ENCODE data around the gene TEN1. TPM values are rescaled to one million over a fixed set of nuclear protein-coding genes. Genes with fewer than 3 reads are reported as not detected.

Gene TEN1, protein sequence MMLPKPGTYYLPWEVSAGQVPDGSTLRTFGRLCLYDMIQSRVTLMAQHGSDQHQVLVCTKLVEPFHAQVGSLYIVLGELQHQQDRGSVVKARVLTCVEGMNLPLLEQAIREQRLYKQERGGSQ
- total RNA-seq: 9.2 and 13.2 TPM in 2 replicates

DNA sequence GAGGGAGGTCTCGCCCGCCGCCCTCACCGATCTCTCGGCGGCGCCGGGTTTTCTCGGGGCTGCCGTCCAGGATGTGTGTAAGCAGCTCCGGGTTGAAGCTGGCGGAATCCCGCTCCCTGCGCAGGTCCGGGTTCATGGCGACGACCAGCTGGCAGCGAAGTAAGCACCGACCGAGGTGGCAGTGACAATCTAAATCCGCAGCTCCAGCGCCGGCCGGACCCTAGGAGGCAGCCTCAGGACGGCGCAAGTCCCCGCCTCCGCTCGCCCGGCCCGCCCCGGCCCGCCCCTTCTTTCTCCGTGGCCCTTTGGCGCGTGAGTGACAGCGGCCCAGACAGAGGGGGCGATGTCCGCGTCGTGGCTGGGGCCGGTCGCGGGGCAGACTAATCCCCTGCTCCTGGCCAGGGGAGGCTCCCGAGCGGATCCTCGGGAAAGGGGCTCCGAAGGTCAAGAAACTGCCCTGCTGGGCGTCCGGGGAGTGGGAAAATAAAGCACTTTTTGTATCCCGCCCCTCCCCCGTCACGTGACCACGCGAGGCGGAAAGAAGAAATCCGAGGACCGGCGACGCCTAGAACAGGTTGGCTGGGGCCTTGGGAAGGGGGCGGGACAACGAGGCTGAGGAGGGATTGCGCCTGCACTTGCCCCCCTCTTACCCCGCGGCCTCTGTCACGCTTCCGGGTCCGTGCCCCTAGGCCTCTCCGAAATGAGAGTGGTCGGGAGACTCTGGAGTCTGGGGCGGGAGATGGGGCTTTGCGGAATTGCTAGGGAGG, at the start of gene TEN1, which contains the start of gene ACOX1:
TEN1 (plus strand) TSS at position 303 of the 767 bp plus-strand sequence. CDS start 6,953 bp downstream, outside the sequence.
ACOX1 (minus strand) TSS at position 229 of the 767 bp plus-strand sequence; CDS start at position 136, 93 bp downstream.

DNA sequence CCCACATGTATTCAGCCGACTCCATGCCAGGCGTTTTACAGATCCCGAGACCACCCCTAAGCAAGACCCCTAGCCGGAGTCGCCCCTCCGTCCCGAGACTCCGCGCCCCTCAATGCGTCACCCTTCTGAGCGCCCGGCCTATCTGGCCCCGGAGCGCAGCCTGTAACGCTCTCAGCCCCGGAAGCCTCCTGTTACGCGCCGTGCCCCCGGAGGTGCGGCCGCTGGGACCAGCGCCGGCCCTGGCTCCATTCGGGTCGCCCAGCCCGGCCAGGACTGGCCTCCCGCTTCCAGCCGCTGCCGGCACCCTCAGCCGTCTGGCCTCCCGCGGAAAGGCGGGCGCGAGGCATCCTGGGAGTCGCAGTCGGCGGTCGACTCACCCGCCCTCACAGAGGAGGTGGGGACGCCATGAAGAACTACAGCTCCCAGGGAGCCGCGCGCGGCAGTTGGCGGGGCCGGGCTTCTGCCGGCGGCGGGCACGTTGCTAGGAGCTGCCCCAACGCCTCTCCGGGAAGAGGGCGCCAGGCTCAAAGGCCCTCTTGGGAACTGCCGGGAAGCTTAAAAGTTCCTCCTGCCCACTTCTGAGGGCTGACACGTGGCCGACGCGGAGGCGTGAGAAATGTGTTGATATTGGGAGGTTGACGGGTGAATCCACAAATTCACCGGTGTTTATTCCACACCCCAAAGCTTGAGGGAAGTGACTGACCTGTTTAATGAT, 38.2 kb upstream of the TEN1 start, which contains the start of gene FBF1:
FBF1 (minus strand) TSS at position 316 of the 715 bp plus-strand sequence. CDS start 2,893 bp downstream, outside the sequence.

DNA sequence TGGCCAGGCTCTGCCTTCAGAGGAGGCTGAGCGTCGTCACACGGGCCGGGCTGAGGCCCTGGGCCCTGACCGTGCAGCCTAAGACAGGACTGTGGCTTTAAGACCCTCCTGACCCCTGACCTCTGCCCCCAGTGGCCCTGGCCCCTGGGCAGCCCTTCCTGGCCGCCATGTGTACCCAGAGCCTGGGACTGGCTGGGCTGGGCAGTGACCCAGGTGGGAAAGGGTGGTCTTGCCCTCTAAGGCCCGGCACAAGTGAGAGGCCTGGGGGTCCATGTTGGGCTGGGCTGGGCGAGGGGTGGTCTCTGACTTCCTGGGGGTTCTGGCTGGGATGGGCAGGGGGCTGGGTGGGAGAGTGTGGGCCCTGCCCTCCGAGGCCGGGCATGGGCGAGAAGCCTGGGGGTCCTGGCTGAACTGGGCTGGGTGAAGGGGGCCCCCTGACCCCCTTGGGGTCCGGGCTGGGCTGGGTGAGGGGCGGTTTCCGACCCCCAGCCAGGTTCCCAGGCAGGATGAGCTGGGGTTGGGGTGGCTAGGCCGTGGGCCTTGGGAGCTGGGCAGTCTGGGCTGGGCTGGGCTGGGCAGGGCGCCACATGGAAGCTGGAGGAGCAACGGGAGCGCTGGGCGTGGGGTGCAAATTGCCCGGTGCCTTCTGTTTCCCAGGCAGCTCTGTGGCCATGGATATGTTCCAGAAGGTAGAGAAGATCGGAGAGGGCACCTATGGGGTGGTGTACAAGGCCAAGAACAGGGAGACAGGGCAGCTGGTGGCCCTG, 21.9 kb downstream of the TEN1 start, which contains the start of gene CDK3:
CDK3 (plus strand) TSS at position 101 of the 767 bp plus-strand sequence; CDS start at position 672, 571 bp downstream.

DNA sequence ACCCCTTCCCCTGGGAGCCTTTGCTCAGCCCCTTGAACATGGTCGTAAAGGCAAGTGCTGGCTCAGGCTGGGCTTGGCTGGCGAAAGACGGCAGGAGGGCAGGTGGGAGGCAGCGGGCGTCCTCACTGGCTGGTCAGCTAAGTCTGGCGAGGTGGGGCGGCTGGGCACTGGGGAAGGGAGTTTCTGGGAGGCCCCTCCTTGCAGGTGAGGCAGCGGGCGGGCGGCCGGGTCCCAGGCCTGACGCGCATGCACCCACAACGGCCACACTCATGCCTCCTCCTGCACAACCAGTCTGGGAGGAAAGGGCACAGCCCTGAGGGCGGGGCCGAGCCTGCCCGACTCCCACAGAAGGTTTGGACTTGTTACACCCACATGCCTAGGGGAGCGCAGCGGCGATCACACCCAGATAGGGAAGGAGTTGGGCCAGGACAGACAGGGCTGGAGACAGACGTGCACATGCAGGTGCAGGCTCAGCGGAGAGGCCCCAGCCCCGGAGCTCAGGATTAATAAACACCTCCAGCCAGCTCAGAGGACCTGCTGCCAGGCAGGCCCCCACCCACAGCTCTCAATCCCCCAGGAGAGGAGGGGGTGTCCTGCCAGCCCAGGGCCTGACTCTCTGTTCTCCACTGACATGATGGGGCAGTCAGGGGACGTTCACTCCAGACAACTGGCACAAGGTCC, 48.3 kb downstream of the TEN1 start, which contains the start of gene EVPL:
EVPL (minus strand) TSS at position 148 of the 681 bp plus-strand sequence; CDS start at position 40, 108 bp downstream.

Other genes starting within 250 kb of the TEN1 start
- 20.0 and 26.4 TPM in 2 replicates for gene GALK1, start 214.0 kb upstream of the TEN1 start, total RNA-seq
- gene UNK, start 194.4 kb upstream of the TEN1 start, total RNA-seq: 22.0 and 26.1 TPM in 2 replicates
- 0.12 and 0.20 TPM in 2 replicates for gene UNC13D, start 134.8 kb upstream of the TEN1 start, total RNA-seq
- gene WBP2, start 123.9 kb upstream of the TEN1 start, total RNA-seq: 35.1 and 43.8 TPM in 2 replicates
- 31.0 and 35.9 TPM in 2 replicates for gene TRIM47, start 100.7 kb upstream of the TEN1 start, total RNA-seq
- 23.9 and 24.8 TPM in 2 replicates for gene TRIM65, start 82.3 kb upstream of the TEN1 start, total RNA-seq
- 22.2 and 30.8 TPM in 2 replicates for gene MRPL38, start 74.4 kb upstream of the TEN1 start, total RNA-seq
- gene FBF1, start 38.2 kb upstream of the TEN1 start, total RNA-seq: 2.7 and 9.9 TPM in 2 replicates
- 37.6 and 47.4 TPM in 2 replicates for gene ACOX1, start 74 bp upstream of the TEN1 start, total RNA-seq
- 1.6 and 2.4 TPM in 2 replicates for gene CDK3, start 21.6 kb downstream of the TEN1 start, total RNA-seq
- gene EVPL, start 48.1 kb downstream of the TEN1 start, total RNA-seq: not detected in 2 replicates
- gene SRP68, start 93.3 kb downstream of the TEN1 start, total RNA-seq: 40.8 and 48.2 TPM in 2 replicates
- gene GALR2, start 95.5 kb downstream of the TEN1 start, total RNA-seq: not detected in 2 replicates
- gene ZACN, start 99.9 kb downstream of the TEN1 start, total RNA-seq: not detected in 2 replicates
- 44.9 and 59.0 TPM in 2 replicates for gene EXOC7, start 124.5 kb downstream of the TEN1 start, total RNA-seq
- gene FOXJ1, start 162.0 kb downstream of the TEN1 start, total RNA-seq: not detected in 2 replicates

Data from cardiac ventricle fibroblast (primary cell).